GM20000 (cell line): Measurements from ENCODE around the gene KCNH4.
"Not testable (repeated sequence)": the region's sequence is repeated elsewhere in the genome, so short reads cannot be mapped to it uniquely, and the experiment has no call there.

Source experiments
- DNase-seq: peaks from one replicate; pipeline ENCODE4 v3.0.0; 2012; ENCODE audit warnings: low spot score
- TF ChIP-seq, protein P1 (sequence below): IDR thresholded peaks from 2 replicates; pipeline ENCODE4 v1.5.1; 2012; ENCODE audit warnings: mild to moderate bottlenecking, control low read depth; ENCODE audit errors: extremely low read depth, missing control alignments

KCNH4 gene

DNA sequence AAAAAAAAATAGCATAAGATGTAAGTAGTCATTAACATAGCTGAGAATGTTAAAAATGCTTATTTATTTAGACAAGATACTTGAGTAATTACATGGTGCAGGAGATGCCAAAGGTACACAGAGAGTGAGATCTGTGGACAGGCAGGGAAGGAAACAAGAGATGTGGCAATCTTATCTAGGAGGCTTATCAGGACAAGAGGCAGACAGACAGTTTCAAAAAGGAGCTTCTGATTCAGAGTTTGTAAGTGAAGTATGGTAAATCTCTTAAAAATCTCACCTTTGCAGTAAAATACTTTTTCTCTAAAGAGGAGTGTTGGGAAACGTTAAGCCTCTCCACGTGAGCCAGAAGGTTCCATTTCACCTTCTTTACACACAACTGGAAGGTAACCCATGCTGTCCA lies 33.2 kb upstream of the KCNH4 start:
- TF ChIP-seq, protein P1, sequence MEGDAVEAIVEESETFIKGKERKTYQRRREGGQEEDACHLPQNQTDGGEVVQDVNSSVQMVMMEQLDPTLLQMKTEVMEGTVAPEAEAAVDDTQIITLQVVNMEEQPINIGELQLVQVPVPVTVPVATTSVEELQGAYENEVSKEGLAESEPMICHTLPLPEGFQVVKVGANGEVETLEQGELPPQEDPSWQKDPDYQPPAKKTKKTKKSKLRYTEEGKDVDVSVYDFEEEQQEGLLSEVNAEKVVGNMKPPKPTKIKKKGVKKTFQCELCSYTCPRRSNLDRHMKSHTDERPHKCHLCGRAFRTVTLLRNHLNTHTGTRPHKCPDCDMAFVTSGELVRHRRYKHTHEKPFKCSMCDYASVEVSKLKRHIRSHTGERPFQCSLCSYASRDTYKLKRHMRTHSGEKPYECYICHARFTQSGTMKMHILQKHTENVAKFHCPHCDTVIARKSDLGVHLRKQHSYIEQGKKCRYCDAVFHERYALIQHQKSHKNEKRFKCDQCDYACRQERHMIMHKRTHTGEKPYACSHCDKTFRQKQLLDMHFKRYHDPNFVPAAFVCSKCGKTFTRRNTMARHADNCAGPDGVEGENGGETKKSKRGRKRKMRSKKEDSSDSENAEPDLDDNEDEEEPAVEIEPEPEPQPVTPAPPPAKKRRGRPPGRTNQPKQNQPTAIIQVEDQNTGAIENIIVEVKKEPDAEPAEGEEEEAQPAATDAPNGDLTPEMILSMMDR, result no peak
- no peak for DNase-seq

DNA sequence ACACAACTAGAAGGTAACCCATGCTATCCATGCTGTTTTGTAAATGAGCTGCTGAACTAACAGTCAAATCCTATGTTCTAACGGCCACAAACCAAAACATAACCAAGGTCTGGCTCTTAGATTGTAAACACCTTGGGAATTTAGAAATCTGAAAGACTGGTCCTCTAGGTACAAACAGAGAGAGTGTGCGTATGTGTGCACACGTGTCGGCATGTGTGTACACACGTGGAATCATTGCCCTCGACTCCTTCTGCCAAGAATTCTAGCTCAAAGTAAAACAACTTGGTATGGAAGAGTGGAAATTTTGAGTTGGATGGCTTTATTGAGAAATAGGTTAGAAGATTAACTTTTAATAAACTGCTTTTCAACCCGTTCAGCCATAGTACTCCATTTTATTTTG lies 31.4 kb upstream of the KCNH4 start:
- TF ChIP-seq, protein P1, result no peak
- DNase-seq, result no peak

DNA sequence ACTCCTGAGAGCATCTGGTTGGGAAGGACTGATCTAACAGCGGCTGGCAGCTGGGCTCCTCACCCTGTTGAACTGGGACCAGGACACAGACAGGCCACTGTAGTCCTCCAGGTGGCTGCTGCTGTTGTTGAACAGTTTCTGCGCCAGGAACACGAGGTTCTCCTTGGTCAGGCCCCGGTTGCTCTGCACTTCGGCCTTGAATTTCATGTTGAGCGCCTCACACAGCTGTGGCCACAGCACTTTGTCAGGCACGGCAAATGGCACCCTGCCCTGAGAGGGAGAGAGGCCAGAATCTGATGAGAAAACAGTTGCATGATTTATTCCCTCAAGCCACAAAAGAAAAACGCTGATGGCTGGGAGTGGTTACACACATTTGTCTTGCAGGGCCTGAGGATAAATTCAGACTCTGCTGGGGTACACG lies 31.0 kb upstream of the KCNH4 start:
- not testable (repeated sequence) for DNase-seq

DNA sequence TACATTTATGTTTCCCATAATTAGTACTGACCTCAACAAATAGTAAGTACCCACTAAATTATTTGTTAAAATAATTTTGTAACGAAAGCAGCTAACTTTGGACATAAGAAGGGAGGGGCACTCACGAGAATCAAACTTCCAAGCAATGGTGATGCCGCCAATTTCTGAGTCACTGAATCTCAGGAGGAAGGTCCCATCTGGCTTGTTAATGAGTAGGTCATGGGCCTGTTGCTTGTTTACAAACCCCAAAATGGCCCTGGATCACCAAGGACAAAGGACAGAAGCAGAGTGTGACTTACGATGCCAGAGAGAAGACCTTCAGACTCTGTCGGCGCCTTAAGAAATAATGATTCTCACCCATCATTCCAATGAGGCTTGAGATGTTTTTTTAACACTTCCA lies 29.1 kb upstream of the KCNH4 start:
- DNase-seq, result no peak

DNA sequence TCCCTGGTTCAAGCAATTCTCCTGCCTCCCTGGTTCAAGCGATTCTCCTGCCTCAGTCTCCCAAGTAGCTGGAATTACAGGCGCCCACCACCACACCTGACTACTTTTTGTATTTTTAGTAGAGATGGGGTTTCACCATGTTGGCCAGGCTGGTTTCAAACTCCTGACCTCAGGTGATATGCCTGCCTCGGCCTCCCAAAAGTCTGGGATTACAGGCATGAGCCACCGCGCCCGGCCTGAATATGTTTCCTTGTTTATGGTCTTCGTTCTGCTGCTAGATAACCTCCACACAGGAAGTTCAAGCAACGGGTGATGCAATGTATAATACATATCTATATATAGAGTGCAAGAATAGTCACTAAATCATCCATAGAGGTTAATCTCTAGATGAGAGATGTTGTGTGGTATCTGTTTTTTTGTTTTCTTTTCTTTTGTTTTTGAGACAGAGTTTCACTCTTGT lies 25.2 kb upstream of the KCNH4 start:
- DNase-seq, result not testable (repeated sequence)

More for the DNA sequence above, 29.1 kb upstream of the KCNH4 start:
- TF ChIP-seq, protein P1, result no peak

DNA sequence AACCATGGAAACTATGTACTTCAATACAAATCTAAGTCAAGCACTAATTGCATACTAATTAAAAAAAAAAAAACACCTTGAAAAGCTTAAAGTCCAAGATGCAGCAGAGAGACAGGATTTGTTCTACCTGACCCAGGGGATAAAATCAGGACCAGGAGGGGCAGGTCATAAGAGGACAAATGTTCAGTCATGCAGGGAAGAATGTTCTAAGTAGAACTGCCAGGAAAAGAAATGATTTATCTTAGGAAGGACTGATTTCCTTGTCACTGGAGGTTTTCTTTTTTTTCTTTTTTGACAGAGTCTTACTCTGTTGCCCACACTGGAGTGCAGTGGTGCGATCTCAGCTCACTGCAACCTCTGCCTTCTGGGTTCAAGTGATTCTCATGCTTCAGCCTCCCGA lies 22.4 kb upstream of the KCNH4 start:
- TF ChIP-seq, protein P1, result no peak
- no peak for DNase-seq

DNA sequence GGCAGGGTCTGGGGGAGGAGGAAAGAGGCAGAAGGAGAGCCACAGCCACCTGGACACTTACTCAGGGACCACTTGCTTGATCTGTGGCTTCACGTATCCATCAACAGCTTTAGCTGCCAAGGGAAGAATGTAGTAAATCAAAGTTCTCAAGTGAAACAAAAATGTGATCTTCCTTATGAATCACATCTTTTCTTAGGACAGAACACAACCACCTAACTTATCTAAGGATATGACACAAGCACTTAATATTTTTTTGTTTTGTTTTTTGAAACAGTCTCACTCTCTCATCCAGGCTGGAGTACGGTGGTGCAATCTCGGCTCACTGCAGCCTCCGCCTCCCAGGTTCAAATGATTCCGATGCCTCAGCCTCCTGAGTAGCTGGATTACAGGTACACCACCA lies 21.8 kb upstream of the KCNH4 start:
- no peak for DNase-seq

DNA sequence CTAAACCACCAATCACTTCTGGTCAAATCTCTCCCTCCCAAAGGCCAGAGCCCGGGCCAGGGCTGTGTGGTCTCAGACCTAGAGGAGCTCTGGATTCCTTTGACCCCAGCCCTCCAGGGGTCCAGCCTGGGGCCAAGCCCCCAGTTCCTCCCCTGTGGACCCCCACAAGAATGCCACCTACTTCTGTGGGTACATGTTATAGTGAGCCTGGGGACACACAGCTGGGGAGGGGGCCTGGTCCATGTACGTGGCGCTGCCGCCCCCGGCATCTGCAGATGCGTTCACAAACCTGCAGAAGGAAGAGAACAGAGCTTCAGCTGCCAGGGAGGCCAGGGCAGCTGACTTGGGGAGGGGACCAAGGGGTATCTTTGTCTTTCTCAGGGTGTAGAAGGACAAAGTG lies 21.2 kb upstream of the KCNH4 start:
- TF ChIP-seq, protein P1, result no peak
- no peak for DNase-seq

More for the DNA sequence above, 21.8 kb upstream of the KCNH4 start:
- TF ChIP-seq, protein P1, result no peak

DNA sequence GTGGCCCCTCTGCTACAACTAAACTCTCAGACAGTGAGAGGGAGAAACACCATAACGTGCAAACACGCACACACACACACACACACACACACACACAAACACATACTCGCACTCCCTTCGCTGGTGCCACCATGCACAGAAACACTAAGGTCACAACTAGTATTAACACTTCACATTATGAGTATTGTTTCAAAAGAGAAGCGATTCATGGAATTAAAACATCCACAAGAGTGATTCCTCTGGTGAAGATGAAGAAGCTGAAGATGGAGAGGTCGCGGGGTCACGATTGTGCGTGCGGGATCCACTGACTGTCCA lies 20.5 kb upstream of the KCNH4 start:
- DNase-seq, result no peak
- TF ChIP-seq, protein P1, result no peak
